PFSK-1 (cell line): Measurements from ENCODE around the gene PPP5C.

Source experiments
- FOXP2 ChIP-seq: optimal IDR thresholded peaks from 2 replicates; pipeline ENCODE3; 2011; ENCODE audit warnings: borderline replicate concordance, control low read depth, inconsistent platforms; ENCODE audit not compliant: insufficient read depth; ENCODE audit errors: extremely low read length, extremely low read depth
- POLR2AphosphoS5 ChIP-seq: IDR thresholded peaks from 2 replicates; pipeline ENCODE4 v1.6.1; 2012; ENCODE audit warnings: low read depth, mild to moderate bottlenecking, control low read depth, low read length, moderate library complexity
- REST ChIP-seq, 2 experiments: IDR thresholded peaks; 2 replicates each; pipeline versions ENCODE4 v1.6.1 to v1.8.0; 2011 to 2012; ENCODE audit warnings: low read depth in 2 of 2, low read length in 2 of 2, control low read depth in 1 of 2, inconsistent platforms in 1 of 2, mild to moderate bottlenecking in 1 of 2, moderate library complexity in 1 of 2; ENCODE audit not compliant: insufficient read depth in 1 of 2
- SIN3A ChIP-seq: IDR thresholded peaks from 2 replicates; pipeline ENCODE4 v1.6.1; 2012; ENCODE audit warnings: mild to moderate bottlenecking, low read length, moderate library complexity, borderline replicate concordance; ENCODE audit not compliant: insufficient read depth
- TAF1 ChIP-seq: IDR thresholded peaks from 2 replicates; pipeline ENCODE4 v1.6.1; 2012; ENCODE audit warnings: low read length, control low read depth, borderline replicate concordance; ENCODE audit not compliant: insufficient read depth

Gene PPP5C

GRCh38 chr19:46387713-46388130, 40.8 kb downstream of the PPP5C start:
- TF ChIP-seq SIN3A = no peak
- TF ChIP-seq FOXP2 = no peak
- TF ChIP-seq REST (IDR thresholded peaks at IDR 0.05; ENCODE audit: insufficient read depth in 1 of 2, low read depth in 2 of 2, low read length in 2 of 2) = no peak
- TF ChIP-seq TAF1 = no peak
- TF ChIP-seq POLR2AphosphoS5 = no peak

- TF ChIP-seq POLR2AphosphoS5 (no peak), SIN3A (no peak), TAF1 (no peak), FOXP2 (no peak), REST (IDR thresholded peaks at IDR 0.05; ENCODE audit: insufficient read depth in 1 of 2, low read depth in 2 of 2, low read length in 2 of 2) (no peak)
Observed at GRCh38 chr19:46388311-46389095, 41.6 kb downstream of the PPP5C start.

- TF ChIP-seq SIN3A (no peak), TAF1 (no peak), FOXP2 (no peak), POLR2AphosphoS5 (no peak), REST (IDR thresholded peaks at IDR 0.05; ENCODE audit: insufficient read depth in 1 of 2, low read depth in 2 of 2, low read length in 2 of 2) (no peak)
Observed at GRCh38 chr19:46390121-46390858, 43.4 kb downstream of the PPP5C start.

GRCh38 chr19:46390866-46391265, 44.0 kb downstream of the PPP5C start:
- TF ChIP-seq SIN3A = no peak
- TF ChIP-seq REST (IDR thresholded peaks at IDR 0.05; ENCODE audit: insufficient read depth in 1 of 2, low read depth in 2 of 2, low read length in 2 of 2) = no peak
- no peak for TF ChIP-seq TAF1
- TF ChIP-seq FOXP2 = no peak
- no peak for TF ChIP-seq POLR2AphosphoS5
